Breast epithelium (tissue), 3 donors: ENCODE measurements around the gene CCRL2.

Source experiments
- POLR2A ChIP-seq: fragments of 450-650 bp; IDR thresholded peaks from one replicate; pipeline ENCODE4 v1.6.1; 2016; ENCODE audit warnings: antibody characterized with exemption, mild to moderate bottlenecking, moderate library complexity
- POLR2AphosphoS5 ChIP-seq, 3 donors: sonication (generic); formaldehyde crosslinking; IDR thresholded peaks; one replicate each; pipeline ENCODE4 v1.6.1; 2017; ENCODE audit warnings: antibody characterized with exemption in 3 of 3
- TF ChIP-seq, protein P1 (sequence below), 3 donors: fragments of 450-650 bp; IDR thresholded peaks; one replicate each; pipeline ENCODE4 v1.5.1; 2016 to 2017; ENCODE audit warnings: antibody characterized with exemption in 3 of 3, mild to moderate bottlenecking in 3 of 3, moderate library complexity in 3 of 3

DNA sequence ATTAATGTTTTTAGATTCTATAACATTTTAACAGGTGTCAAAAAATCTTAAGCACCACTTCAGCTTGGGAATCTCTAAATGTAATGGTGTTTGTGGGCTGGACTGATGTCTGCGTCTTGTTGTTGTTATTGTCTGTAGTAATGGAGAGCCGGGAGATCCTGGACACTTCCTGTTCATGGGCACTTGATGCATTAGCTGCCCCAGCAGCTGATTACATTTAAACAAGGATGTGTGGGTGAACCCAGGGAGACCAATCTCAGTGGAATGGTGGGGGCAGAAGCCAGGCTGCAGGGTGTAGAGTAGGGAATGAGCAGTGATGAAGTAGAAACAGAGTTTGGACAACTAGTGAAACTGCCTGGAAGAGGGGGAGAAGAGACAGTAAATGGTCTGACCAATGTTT lies 8.0 kb upstream of the CCRL2 start:
- TF ChIP-seq, protein P1, sequence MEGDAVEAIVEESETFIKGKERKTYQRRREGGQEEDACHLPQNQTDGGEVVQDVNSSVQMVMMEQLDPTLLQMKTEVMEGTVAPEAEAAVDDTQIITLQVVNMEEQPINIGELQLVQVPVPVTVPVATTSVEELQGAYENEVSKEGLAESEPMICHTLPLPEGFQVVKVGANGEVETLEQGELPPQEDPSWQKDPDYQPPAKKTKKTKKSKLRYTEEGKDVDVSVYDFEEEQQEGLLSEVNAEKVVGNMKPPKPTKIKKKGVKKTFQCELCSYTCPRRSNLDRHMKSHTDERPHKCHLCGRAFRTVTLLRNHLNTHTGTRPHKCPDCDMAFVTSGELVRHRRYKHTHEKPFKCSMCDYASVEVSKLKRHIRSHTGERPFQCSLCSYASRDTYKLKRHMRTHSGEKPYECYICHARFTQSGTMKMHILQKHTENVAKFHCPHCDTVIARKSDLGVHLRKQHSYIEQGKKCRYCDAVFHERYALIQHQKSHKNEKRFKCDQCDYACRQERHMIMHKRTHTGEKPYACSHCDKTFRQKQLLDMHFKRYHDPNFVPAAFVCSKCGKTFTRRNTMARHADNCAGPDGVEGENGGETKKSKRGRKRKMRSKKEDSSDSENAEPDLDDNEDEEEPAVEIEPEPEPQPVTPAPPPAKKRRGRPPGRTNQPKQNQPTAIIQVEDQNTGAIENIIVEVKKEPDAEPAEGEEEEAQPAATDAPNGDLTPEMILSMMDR (IDR thresholded peaks at IDR 0.05) = no peak
- TF ChIP-seq POLR2A = no peak
- no peak for TF ChIP-seq POLR2AphosphoS5 (IDR thresholded peaks at IDR 0.05)
